Gastroesophageal sphincter (tissue), 4 donors: ENCODE measurements around the gene CREM. TPM values are rescaled to one million over a fixed set of nuclear protein-coding genes. Genes with fewer than 3 reads are reported as not detected.

Experiments
- ATAC-seq: fragments of 150-250 bp; one replicate; pipeline ENCODE4 v1.9.1; 2016; ENCODE audit warnings: mild to moderate bottlenecking, moderate library complexity
- H3K27ac ChIP-seq, 4 donors: fragments of 200-600 bp; sonication (generic) in 3 of 4; 1 replicate in 3 of 4; 2 replicates in 1 of 4; pipeline ENCODE4 v1.5.1; 2016 to 2019
- H3K27me3 ChIP-seq: fragments of 200-600 bp; sonication (generic); one replicate; pipeline ENCODE4 v1.5.1; 2019
- H3K36me3 ChIP-seq, 2 donors: fragments of 200-600 bp; sonication (generic); one replicate each; pipeline ENCODE4 v1.5.1; 2019; ENCODE audit warnings: control low read depth in 1 of 2
- H3K4me1 ChIP-seq, 3 donors: fragments of 200-600 bp; sonication (generic); 1 replicate in 2 of 3; 2 replicates in 1 of 3; pipeline ENCODE4 v1.5.1; 2016 to 2019; ENCODE audit warnings: control low read depth in 2 of 3
- H3K4me3 ChIP-seq, 2 donors: fragments of 200-600 bp; sonication (generic); one replicate each; pipeline ENCODE4 v1.5.1; 2019; ENCODE audit warnings: mild to moderate bottlenecking in 1 of 2, moderate library complexity in 1 of 2
- H3K9me3 ChIP-seq, 3 donors: fragments of 200-600 bp; sonication (generic); one replicate each; pipeline ENCODE4 v1.5.1; 2017 to 2019; ENCODE audit warnings: control low read depth in 2 of 3
- CTCF ChIP-seq, 4 experiments: fragments of 200-600 bp in 2 of 4; fragments of 450-650 bp in 2 of 4; sonication (generic) in 1 of 4; IDR thresholded peaks; one replicate each; pipeline ENCODE4 v1.5.1; 2017 to 2019; ENCODE audit warnings: antibody characterized with exemption in 4 of 4, mild to moderate bottlenecking in 2 of 4, moderate library complexity in 2 of 4
- EP300 ChIP-seq: sonication (generic); formaldehyde crosslinking; IDR thresholded peaks from one replicate; pipeline ENCODE4 v1.6.1; 2017; ENCODE audit warnings: antibody characterized with exemption, mild to moderate bottlenecking
- POLR2A ChIP-seq, 2 donors: fragments of 450-650 bp; IDR thresholded peaks; one replicate each; pipeline ENCODE4 v1.6.1; 2017; ENCODE audit warnings: antibody characterized with exemption in 2 of 2, mild to moderate bottlenecking in 2 of 2, moderate library complexity in 1 of 2
- POLR2AphosphoS5 ChIP-seq: sonication (generic); formaldehyde crosslinking; IDR thresholded peaks from one replicate; pipeline ENCODE4 v1.6.1; 2017; ENCODE audit warnings: antibody characterized with exemption
- WGBS, 2 donors: methylation state at CpG; one replicate each; pipeline ENCODE4 v1.1.5; 2018; ENCODE audit warnings: low coverage in 1 of 2; 5-methylcytosine and 5-hydroxymethylcytosine counted together
- total RNA-seq, 4 donors: library from RNA; depleted of rRNA; stranded (reverse); fragments of >200 nt; gene quantifications; one replicate each; pipeline ENCODE4 v1.1.0, GENCODE V29; 2016

Gene CREM
- total RNA-seq, 4 donors from 2014 or later: 37.7 to 78.1 (median 47.1) TPM

GRCh38 chr10:35218339-35218955, 91.8 kb downstream of the CREM start:
- TF ChIP-seq POLR2A (IDR thresholded peaks at IDR 0.05) (no peak), CTCF (IDR thresholded peaks at IDR 0.05) (peak; percentile 75 to 88 (median 82)), POLR2AphosphoS5 (peak; percentile 55), EP300 (no peak)
- peak overlapping the region in 3 of 4 donors; percentile 6 to 70 (median 38) for H3K27ac ChIP-seq
- H3K9me3 ChIP-seq: no peaks in the 10 kb centered on the region
- no peak overlapping the region for H3K4me3 ChIP-seq
- peaks cover 0 to 15% (median 0%) of the 10 kb centered on the region in 3 donors for H3K4me1 ChIP-seq
- peak; percentile 71 for ATAC-seq
- H3K36me3 ChIP-seq: no peaks in the 10 kb centered on the region
- WGBS, 2 donors: 3% methylated on average over 4 of the region's 7 CpGs; no CpG with 5 or more reads in 1 of the 2 donors
- H3K27me3 ChIP-seq: no peaks in the 10 kb centered on the region

- 64 to 78% methylated on average over 4 to 5 of the region's 6 CpGs for WGBS, 2 donors
- TF ChIP-seq CTCF (IDR thresholded peaks at IDR 0.05) (no peak), POLR2A (IDR thresholded peaks at IDR 0.05) (no peak), POLR2AphosphoS5 (no peak), EP300 (no peak)
- ATAC-seq: no peak
- H3K27me3 ChIP-seq: no peaks in the 10 kb centered on the region
- no peak overlapping the region for H3K4me3 ChIP-seq
- no peak overlapping the region for H3K27ac ChIP-seq
- no peaks in the 10 kb centered on the region for H3K9me3 ChIP-seq
- peaks cover 0 to 15% (median 0%) of the 10 kb centered on the region in 3 donors for H3K4me1 ChIP-seq
- H3K36me3 ChIP-seq: no peaks in the 10 kb centered on the region
Measured at GRCh38 chr10:35219292-35219691, 92.6 kb downstream of the CREM start.

GRCh38 chr10:35219891-35220890, 93.5 kb downstream of the CREM start:
- Histone ChIP-seq H3K36me3 (no peaks in the 10 kb centered on the region), H3K9me3 (no peaks in the 10 kb centered on the region), H3K27me3 (no peaks in the 10 kb centered on the region), H3K27ac (no peak overlapping the region), H3K4me1 (peaks cover 0 to 15% (median 0%) of the 10 kb centered on the region in 3 donors), H3K4me3 (no peak overlapping the region)
- 68 to 76% methylated on average over 4 of the region's 4 CpGs for WGBS, 2 donors
- ATAC-seq: no peak
- TF ChIP-seq POLR2AphosphoS5 (no peak), POLR2A (IDR thresholded peaks at IDR 0.05) (no peak), CTCF (IDR thresholded peaks at IDR 0.05) (no peak), EP300 (no peak)

DNA sequence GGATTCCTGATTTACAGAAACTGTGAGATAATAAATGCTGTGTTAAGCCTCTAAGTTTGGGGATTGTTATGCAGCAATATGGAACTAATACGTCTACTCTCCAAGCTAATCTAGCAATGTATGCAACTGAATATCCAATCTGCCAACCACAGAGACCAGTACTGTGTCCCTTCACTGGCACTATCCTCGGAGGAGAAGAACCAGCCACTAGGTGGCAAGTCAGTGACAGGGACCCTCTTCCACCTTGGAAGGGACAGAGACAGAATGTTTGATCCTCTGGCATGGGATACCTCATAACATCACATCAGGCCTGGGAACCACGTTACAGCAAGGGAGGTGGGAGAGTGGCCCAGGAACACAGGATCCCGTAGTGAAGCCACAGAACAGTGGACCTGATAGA, 96.4 kb downstream of the CREM start:
- TF ChIP-seq POLR2AphosphoS5 (no peak), EP300 (no peak), CTCF (IDR thresholded peaks at IDR 0.05) (no peak), POLR2A (IDR thresholded peaks at IDR 0.05) (no peak)
- 83 to 89% methylated on average over 1 to 3 of the region's 4 CpGs for WGBS, 2 donors
- no peak overlapping the region for H3K4me3 ChIP-seq
- H3K27ac ChIP-seq: no peak overlapping the region
- H3K4me1 ChIP-seq: peaks cover 0 to 8% (median 0%) of the 10 kb centered on the region in 3 donors
- no peaks in the 10 kb centered on the region for H3K9me3 ChIP-seq
- H3K36me3 ChIP-seq: no peaks in the 10 kb centered on the region
- H3K27me3 ChIP-seq: no peaks in the 10 kb centered on the region
- no peak for ATAC-seq
